GM21367 (cell line): ENCODE data around the gene TOP3B.
"Not testable (repeated sequence)": the region's sequence is repeated elsewhere in the genome, so short reads cannot be mapped to it uniquely, and the experiment has no call there.

Source experiments
- ATAC-seq: cut with Tn5 transposase; IDR thresholded peaks from one replicate; pipeline ENCODE4 v1.9.1; 2021; ENCODE audit not compliant: unreplicated experiment

TOP3B gene

DNA sequence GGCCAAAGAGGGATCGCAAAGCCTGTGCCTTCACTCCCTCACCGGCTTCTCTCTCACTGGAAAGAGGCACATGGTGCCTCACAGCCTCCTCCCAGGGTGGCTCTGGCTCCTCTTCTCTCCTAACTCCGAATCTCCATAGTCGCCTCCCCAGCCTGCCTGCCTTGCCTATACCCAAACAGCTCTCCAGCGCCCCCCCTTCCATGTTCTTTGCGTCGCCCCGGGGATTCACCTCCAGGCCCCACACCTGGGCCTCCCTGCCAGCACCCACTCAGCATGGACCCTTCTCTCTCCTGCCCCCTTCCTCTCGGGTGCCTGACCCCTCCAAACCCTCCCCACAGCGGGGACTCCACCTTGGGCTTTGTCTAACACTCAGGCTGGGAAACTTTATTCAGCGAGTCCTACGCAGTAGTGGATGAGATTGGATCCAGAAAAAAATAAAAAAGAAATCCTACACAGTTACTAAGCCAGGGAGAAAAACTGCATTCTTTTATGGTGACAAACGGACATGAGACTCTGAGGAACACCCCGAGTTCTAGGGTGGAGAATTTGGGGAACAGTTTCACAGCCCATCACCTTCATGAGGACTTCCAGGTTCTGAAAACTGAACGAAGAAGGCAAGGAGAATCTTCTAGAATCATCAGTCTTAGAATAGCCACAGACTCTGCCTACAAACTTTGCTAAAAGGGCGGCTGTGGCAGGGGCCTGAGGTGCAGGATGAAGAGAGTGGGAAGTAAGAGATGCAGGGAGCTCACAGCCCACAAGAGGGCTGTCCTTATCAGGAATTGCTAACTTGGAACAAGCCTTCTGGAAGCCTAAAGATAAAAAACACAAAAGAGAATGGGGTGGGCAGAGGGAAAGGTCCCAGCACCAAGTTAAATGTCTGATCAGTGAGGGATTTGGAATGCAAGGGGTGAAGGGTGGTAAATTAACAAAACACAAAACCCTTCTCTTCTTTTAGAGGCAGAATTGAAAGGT, 35.3 kb downstream of the TOP3B start:
- no peak for ATAC-seq

DNA sequence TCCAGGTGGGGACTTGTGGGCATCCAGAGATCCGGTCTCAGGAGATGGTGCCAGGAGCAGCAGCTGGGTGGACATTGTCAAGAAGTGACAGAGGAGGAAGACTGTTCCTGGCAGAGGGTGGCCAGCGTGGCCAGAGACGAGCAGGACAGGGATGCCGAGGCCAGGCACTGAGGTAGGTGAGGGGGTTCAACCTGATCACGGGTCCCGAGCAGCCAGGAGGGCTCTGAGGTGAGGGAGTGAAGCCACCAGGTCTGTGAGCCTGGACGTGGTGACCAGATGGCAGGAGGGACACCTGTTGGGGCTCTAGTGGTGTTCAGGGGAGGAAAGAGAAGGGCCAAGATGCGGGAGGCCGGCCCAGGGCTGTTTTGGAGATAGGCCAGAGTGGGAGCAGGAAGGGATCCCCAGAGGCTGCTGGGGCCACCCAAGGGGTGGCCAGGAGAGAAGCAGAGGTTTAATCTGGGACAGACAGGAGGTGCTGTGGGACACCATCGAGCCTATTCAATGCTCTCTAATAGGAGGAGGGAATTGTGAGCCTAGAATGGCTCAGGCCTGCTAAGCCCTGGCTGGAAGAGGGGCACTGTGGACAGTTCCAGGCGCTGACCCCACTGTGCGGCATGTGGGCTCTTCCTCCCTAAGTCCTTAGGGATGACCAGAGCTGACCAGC, 36.2 kb downstream of the TOP3B start:
- ATAC-seq = no peak

- ATAC-seq = no peak
These were observed 36.9 kb downstream of the TOP3B start for GRCh38 chr22:21945453-21946261.

DNA sequence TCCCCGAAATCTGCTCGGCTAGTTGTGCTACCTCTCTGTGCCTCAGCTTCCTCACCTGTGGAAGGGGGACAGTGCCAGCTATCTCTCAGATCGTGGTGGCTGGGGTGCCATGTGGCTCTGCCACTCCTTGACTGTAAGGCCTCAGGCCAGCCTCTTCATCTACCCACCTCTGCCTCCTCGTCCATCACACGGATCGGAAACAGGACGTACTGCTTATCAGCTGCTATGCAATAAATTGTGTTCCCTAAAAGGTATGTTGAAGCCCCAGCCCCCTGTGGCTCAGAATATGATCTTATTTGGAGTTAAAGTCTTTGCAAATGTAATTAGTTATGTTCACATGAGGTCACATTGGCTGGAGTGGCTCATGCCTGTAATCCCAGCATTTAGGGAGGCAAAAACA, 37.7 kb downstream of the TOP3B start:
- no peak for ATAC-seq

DNA sequence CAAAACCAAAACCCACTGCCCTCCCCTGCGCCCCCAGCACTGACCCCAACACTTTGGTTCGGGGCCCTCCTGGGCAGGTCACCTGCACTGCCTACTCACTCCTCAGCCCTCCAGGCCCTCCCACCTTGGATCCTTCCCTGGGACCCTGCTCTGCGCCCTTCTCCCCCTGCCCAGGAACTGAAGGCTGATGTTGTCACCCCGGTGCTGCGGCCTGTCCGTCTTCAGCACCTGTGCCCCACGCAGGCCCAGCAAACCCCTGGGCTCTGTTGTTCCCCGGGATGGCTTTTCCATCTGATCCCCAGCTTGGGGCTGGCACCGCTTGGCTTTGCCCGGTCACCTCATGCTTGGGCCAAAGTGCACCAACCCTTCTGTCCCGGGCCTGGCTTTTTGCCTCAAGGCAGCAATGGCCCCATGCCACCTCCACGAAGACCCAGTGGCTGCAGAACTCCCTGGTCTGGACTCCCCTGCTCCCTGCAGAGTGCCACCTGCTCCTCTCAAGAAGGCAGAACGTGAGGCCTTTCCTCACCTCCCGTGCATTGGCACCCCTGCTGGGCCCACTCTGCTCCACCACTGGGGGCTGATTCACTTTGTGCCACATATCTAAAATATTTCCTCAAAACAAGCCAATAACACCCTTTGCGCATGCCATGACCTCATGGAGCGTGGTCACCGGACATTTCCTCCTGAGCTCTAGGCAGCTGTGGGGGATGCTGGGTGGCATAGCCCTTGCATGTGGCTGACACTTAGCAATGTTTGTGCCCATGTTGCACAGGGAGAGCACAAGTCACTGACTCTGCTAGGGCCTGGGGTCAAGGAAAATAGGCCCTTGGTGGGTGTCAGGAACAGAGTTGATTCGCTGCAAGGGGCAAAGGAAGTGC, 38.8 kb downstream of the TOP3B start:
- no peak for ATAC-seq

DNA sequence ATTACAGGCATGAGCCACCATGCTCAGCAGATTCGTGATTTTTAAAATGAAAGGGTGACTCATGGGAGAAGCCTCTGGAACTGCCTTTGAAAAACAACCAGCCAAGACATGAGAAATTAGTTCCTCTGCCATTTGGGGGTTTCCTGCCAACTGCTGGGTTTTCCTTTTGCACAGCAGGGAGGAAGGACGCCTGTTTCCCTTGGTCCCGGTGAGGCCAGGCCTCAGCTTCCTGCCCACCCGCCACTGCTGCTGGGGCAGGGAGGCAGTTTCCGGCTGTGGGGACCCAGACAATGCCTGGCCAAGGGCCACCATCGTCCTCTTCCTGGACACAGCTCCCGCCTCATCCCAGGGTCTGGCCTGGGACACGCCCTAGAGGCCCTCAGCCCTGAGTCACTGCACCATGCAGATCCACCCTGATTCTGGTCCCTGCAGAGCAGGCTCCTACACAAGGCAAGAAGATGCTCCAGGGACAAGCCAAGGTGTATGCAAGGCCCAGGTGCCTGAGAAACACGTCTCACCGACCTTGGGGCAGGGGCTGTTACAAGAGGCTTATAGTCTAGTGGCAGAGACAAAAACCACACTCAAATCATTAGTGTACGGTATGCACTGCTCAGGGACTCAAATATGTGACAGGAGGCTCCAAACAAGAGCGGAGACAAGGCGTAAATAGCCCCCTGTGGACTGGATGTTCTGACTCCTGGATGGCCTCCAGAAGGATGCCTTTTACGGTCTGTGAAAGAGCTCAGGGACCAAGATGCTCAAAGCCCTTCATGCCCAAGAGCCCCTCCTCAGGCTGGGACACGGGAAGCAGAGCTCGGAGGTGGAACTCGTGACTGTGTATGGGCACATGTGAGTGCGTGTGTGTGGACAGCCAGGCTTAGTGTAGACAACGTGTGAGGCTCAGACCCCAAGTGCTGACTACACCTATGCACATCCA, 39.9 kb downstream of the TOP3B start:
- no peak for ATAC-seq

DNA sequence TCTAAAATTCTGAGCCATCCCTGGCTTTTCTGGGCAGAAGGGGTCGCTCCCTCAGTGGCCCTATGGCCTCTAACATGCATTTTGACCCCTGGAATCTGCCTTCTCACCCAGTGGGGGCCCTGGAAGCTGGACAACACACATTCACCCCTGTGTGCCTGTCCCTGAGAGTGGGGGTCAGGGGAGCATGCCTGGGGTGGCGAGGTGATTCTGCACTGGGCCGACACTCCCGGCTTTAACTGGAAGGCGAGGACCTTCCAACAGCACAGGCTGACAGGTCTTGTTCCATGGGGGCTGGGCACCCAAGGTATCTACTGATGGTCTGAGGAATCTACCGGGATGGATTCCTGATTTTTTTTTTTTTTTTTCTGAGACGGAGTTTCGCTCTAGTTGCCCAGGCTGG, 40.7 kb downstream of the TOP3B start:
- ATAC-seq = no peak

GRCh38 chr22:21940521-21940920, 42.1 kb downstream of the TOP3B start:
- ATAC-seq = no peak

DNA sequence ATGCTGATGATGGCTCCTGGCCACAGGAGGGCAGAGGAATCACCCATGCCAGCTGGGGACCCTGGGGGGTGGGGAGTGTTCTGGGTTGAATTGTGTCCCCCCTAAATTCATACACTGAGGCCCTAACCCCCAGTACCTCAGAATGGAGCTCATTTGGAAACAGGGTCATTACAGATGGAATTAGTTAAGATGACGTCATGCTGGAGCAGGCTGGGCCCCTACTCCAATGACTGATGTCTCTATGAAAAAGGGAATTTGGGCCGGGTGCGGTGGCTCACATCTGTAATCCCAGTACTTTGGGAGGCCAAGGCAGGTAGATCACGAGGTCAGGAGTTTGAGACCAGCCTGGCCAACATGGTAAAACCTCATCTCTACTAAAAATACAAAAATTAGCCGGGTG, 42.7 kb downstream of the TOP3B start:
- not testable (repeated sequence) for ATAC-seq

DNA sequence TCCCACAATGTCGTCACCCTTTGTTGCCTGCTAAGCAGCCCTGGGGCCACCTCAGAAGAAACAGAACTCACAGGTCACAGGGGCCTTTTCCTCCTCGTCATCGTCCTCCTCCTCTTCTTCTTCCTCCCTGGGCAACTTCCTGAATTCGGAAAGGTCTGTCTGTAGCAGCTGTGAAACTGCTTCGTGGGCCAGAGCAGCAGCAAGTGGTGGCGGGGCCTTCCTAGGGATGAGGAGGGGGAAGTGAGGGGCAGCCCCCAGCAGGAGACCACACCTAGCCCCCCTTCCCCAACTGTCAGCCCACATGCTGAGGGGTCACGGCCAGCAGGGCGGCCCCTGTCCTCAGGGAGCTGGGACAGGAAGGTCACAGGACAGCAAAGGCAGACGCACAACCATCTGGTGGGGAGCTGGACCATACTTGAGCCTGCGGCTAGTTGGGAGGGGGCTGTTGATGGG, 43.1 kb downstream of the TOP3B start:
- no peak for ATAC-seq

DNA sequence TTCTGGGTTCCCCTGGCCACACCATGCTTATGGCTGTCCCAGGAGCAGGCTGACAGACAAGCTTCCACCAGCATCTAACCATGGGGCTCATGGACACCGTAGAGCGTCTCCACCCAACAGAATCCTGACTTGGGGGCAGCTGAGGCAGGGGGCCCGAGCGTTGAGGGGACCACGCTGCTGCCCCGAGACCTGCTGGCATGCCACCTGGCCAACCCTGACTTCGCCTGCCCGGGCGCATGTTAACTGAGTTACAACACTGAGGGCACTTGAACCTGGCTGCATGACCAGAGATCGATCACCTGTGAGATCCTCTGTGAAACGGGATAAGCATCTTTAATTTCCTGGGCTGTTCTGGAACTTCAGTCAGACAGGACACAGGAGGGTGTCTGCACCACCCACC, 43.7 kb downstream of the TOP3B start:
- no peak for ATAC-seq

GRCh38 chr22:21938071-21938822, 44.3 kb downstream of the TOP3B start:
- ATAC-seq = peak; percentile 53

DNA sequence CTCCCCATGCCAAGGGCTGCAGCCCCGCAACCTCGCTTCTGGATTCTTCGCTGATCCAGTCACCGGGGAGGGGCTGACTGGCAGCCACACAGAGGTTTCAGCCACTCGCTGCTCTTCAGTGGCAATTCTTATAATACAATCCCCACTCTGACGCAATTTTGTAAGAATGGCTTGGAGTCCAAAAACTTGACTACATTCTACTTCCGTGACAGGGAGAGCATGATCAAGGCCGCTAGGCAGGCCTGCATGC, 44.8 kb downstream of the TOP3B start:
- no peak for ATAC-seq

DNA sequence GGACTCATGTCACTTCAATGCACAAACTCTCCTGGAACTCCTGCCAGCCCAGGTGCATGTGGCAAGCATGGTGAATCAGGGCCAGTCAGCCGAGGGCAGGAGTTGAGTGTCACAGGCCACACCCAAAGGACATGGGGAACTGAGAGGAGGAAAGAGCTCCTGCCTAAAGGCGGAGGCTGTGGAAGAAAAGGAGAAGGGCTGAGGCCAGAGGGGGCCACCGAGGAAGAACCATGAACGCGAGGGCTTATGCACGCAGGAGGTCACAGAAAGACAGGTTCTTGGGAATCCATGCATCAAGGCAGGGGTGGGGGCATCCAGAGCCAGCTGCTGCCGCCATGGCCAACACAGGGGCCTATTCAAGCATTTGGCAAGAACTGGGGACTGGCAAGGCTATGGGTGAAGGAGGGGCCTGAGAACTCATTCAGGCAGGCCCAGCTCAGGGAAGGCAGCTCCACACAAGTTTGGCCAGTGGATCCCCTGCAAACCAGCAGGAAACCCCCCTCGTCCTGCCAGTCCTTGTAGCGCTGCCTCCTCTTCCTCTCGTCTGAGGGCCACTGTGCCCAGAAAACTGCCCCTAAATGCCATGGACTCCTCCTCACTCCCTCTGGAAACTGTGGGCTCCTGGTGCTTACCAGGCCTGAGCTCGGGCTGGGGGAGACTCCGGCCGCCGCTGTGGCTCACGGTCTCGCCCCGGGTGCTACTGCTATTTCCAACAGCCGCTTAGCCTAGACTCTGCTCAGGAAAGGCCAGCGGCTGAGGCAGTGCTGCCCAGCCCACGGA, 45.4 kb downstream of the TOP3B start:
- ATAC-seq = no peak

DNA sequence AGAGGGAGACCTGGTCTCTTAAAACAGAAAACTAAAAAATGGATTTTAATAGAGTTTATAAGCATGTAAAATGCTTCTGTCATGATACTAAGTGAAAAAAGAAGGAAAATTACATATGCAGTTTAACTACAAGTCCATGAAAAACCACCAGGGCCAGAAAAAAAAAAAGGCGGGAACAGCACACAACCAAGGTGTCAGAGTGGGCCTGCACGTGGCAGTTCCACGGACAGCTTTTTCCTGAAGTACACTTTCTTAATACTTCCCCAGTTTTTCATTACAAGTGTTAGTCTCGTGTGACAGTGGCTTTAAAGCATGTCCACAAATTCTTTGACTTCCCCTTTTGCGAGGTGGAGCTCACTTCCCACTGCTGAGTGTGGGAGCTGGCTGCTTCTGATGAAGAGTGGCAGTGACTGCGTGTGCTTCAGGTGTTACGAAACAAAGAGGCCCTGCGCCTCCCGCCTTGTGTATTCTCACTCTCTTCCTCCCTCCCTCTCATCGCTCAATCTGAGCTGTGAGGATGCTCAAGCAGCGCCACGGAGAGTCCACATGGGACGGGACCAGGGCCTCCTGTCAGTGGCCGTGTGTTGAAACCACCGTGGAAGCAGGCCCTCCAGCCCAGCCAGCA, 46.3 kb downstream of the TOP3B start:
- ATAC-seq = no peak

GRCh38 chr22:21933910-21934309, 48.7 kb downstream of the TOP3B start:
- ATAC-seq = no peak

GRCh38 chr22:21933413-21933812, 49.2 kb downstream of the TOP3B start:
- no peak for ATAC-seq

- no peak for ATAC-seq
These were observed 50.2 kb downstream of the TOP3B start for GRCh38 chr22:21932347-21932746.
